Measurements from ENCODE around the gene CLTRN. TPM values are rescaled to one million over a fixed set of nuclear protein-coding genes. Genes with fewer than 3 reads are reported as not detected.

CLTRN gene
- total and polyA plus RNA-seq, 2 of the 8 experiments (the other 6 are each of a cell fraction or from before 2014, with no cell fraction given), result 1.2 to 1.3 TPM

- TF ChIP-seq CHD7 (IDR thresholded peaks at IDR 0.05; ENCODE audit: insufficient replicate concordance, low read length) (no peak), GTF2F1 (IDR thresholded peaks at IDR 0.05; ENCODE audit: borderline replicate concordance, low read depth, low read length) (no peak), TBP (IDR thresholded peaks at IDR 0.05; ENCODE audit: low read depth, low read length) (no peak), RAD21 (IDR thresholded peaks at IDR 0.05 in 1 of 2, conservative IDR thresholded peaks at IDR 0.05 in 1 of 2; ENCODE audit: low read depth in 2 of 2, low read length in 2 of 2) (no peak), POLR2A (IDR thresholded peaks at IDR 0.05; ENCODE audit: control extremely low read depth in 1 of 2, low read depth in 2 of 2, low read length in 2 of 2) (no peak), TAF7 (optimal IDR thresholded peaks at IDR 0.05; ENCODE audit: borderline replicate concordance, low read depth, low read length) (no peak), KDM5A (IDR thresholded peaks at IDR 0.05; ENCODE audit: low read length) (no peak), ATF2 (IDR thresholded peaks at IDR 0.05; ENCODE audit: low read length) (no peak), HDAC6 (IDR thresholded peaks at IDR 0.05; ENCODE audit: low read depth, low read length) (no peak), TEAD4 (IDR thresholded peaks at IDR 0.05; ENCODE audit: low read depth, low read length) (no peak)
These were observed 1.2 kb downstream of the CLTRN start (continued) for GRCh38 chrX:15663439-15663838.
